GM19193 (cell line): ENCODE results near the gene TAX1BP1.

Experiments used
- POLR2A ChIP-seq: IDR thresholded peaks from 4 replicates; pipeline ENCODE4 v1.6.1; 2011; ENCODE audit not compliant: insufficient read depth, insufficient read length; ENCODE audit errors: extremely low read depth

Gene TAX1BP1

GRCh38 chr7:27759491-27759890, 19.5 kb downstream of the TAX1BP1 start:
- TF ChIP-seq POLR2A: no peak

GRCh38 chr7:27762062-27762461, 22.1 kb downstream of the TAX1BP1 start:
- TF ChIP-seq POLR2A: no peak

DNA sequence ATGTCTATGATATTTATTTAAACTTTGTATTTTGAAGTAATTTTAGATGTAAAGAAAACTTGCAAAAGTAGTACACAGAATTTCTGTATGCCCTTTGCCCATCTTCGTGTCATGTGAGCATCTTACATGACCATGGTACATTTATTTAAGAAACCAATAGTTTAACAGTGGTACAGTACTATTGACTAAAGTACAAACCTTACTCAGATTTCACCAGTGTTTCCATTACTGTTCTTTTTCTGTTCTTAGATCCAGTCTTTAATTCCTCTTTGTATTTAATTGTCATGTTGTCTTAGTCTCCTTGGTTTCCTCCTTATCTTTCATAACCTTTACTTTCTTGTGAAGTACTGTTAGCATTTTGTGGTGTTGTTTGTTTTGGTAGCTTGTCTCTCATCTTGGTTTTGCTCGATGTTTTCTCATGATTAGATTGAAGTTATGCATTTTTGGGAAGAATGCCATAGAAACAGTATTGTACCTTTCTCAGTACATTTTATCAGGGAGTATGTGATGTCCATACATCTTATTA, 24.1 kb downstream of the TAX1BP1 start:
- TF ChIP-seq POLR2A: no peak

- no peak for TF ChIP-seq POLR2A
Measured at GRCh38 chr7:27765841-27766240, 25.9 kb downstream of the TAX1BP1 start.

- no peak for TF ChIP-seq POLR2A
Measured at GRCh38 chr7:27767374-27767773, 27.4 kb downstream of the TAX1BP1 start.

GRCh38 chr7:27771111-27771510, 31.1 kb downstream of the TAX1BP1 start:
- TF ChIP-seq POLR2A: no peak

DNA sequence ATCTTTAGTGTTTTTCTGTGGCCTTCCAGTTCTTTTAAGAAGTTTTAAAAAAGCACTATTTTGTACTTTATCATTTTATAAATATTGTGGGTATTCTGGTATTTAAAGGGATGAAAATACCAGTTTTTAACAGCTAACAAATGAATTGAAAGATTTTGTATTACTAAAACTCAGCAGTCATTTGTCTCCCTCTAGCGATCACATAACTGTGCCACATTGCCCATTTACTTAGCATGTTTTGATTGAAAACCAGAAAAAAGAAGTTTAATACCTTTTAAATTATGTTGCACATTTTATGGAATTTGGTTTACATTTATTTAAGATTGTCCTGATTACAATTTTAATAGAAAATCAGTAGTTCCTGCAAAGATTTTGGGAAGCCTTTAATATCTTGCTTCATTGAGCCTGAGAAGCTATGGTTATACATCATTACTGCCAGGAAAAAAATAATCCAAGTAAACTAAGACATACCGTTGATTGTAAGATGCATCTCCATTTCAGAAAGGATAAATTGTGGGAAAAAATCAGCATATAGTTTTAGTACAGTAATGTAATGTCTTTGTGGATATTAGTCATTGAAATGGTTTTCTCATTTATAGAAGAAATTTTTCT, 34.9 kb downstream of the TAX1BP1 start:
- no peak for TF ChIP-seq POLR2A

- TF ChIP-seq POLR2A: no peak
Measured at GRCh38 chr7:27775782-27776181, 35.8 kb downstream of the TAX1BP1 start.

GRCh38 chr7:27777662-27778061, 37.7 kb downstream of the TAX1BP1 start:
- no peak for TF ChIP-seq POLR2A

DNA sequence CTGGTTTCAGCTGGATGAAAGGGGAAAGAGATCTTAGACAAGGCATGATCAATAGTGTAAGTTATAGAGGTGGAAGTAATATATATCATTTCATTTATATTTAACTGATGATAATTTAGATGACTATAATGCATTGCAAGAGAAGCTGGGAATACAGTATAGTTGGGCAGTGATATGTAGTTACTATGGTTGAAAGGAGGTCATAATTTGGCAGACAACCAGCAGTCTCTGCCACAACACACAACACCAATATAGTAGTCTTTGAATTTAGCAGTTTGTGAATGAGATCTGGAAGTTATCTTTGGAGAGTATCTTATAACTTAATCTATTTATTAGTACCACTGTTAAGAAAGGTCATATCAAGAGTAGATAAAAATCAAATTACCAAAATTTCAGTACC, 39.9 kb downstream of the TAX1BP1 start:
- TF ChIP-seq POLR2A: no peak

GRCh38 chr7:27781188-27781587, 41.2 kb downstream of the TAX1BP1 start:
- TF ChIP-seq POLR2A: no peak

GRCh38 chr7:27782849-27783248, 42.9 kb downstream of the TAX1BP1 start:
- no peak for TF ChIP-seq POLR2A

- TF ChIP-seq POLR2A: no peak
Measured at GRCh38 chr7:27784399-27785053, 44.6 kb downstream of the TAX1BP1 start.

DNA sequence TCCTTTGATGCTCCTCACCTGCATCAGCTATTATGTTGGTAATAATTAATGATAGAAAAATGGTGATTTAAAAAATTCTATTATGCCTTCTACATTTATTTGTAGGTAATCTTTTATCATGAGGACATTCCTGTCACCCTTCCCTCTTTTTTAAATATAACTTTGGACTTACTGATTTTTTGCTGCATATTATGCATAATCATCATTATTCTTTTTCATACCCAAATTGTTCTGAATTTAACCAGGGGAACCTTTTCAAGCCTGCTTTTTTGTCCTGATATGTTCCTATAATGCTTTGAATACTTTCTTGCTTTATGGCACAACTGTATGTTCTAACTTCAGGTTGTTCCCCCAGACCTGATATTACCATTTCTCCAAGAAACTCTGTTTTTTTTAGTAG, 48.5 kb downstream of the TAX1BP1 start:
- no peak for TF ChIP-seq POLR2A

- no peak for TF ChIP-seq POLR2A
Measured at GRCh38 chr7:27793780-27794179, 53.8 kb downstream of the TAX1BP1 start.

DNA sequence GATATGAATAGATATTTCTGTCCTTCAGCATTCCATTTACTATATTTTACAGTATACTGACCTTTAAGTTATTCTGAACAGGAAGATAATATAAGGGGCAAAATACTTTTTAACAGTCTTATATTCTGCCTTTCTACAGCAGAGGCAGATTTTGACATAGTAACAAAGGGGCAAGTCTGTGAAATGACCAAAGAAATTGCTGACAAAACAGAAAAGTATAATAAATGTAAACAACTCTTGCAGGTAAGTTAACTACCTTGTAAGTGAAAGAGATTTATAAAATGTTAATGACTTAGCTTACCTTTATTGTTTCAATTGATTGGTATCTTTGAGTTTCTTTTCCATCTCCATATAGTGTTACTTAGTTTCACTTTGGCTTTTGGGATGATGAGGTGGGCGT, 56.0 kb downstream of the TAX1BP1 start:
- TF ChIP-seq POLR2A: no peak
